Type B pancreatic cell (in vitro differentiated cells): Measurements from ENCODE around the gene GNAT1. TPM values are rescaled to one million over a fixed set of nuclear protein-coding genes. Genes with fewer than 3 reads are reported as not detected.
"Not testable (repeated sequence)": the region's sequence is repeated elsewhere in the genome, so short reads cannot be mapped to it uniquely, and the experiment has no call there.

ENCODE experiments used
- DNase-seq: peaks from one replicate; pipeline ENCODE4 v3.0.0; 2021; ENCODE audit warnings: mixed read lengths; ENCODE audit not compliant: unreplicated experiment; ENCODE audit errors: extremely low spot score
- H3K27ac Mint-ChIP-seq: 2 replicates; pipeline ENCODE4 v1.8.0; 2021; ENCODE audit warnings: mild to moderate bottlenecking, mixed read lengths
- H3K27me3 Mint-ChIP-seq: 2 replicates; pipeline ENCODE4 v1.8.0; 2021; ENCODE audit warnings: mixed read lengths
- H3K36me3 Mint-ChIP-seq: 2 replicates; pipeline ENCODE4 v1.8.0; 2021; ENCODE audit warnings: mixed read lengths
- H3K4me1 Mint-ChIP-seq: one replicate; pipeline ENCODE4 v1.8.0; 2021; ENCODE audit warnings: mixed read lengths; ENCODE audit not compliant: unreplicated experiment
- H3K4me3 Mint-ChIP-seq: 2 replicates; pipeline ENCODE4 v1.8.0; 2021; ENCODE audit warnings: mild to moderate bottlenecking, mixed read lengths
- H3K9me3 Mint-ChIP-seq: 2 replicates; pipeline ENCODE4 v1.8.0; 2021; ENCODE audit warnings: mixed read lengths
- CTCF ChIP-seq: fragments of 200-600 bp; sonication (generic); conservative IDR thresholded peaks from 2 replicates; pipeline ENCODE4 v1.5.0; 2021; ENCODE audit warnings: antibody characterized with exemption, mild to moderate bottlenecking
- total RNA-seq: library from RNA; stranded (reverse); gene quantifications from 2 replicates; pipeline ENCODE4 v1.2.1, GENCODE V29; 2021; ENCODE audit warnings: low replicate concordance

The GNAT1 gene
- total RNA-seq, 1 donor from 2014 or later, result not detected

DNA sequence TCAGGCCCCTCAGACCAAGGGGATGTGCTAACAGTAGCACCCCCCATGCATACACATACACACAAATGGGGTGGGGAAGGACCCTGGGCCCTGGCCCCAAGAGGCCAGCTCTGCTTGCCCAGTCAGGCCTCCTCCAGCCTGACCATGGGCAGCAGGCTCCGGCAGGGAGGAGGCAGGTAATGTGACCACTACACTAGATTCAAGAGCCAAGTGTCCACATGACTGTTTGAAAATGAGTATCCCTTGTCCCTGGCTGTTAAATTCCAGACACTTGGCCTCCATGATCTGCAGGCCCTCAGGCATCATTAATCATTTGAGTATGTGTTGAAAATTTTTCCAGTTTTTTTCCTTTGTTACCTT, 30.7 kb downstream of the GNAT1 start:
- H3K27ac Mint-ChIP-seq, result no peak overlapping the region
- H3K36me3 Mint-ChIP-seq, result no peaks in the 10 kb centered on the region
- H3K4me1 Mint-ChIP-seq, result peaks cover 6% of the 10 kb centered on the region
- DNase-seq, result no peak
- H3K9me3 Mint-ChIP-seq, result no peaks in the 10 kb centered on the region
- no peak overlapping the region for H3K4me3 Mint-ChIP-seq
- peaks cover 13% of the 10 kb centered on the region for H3K27me3 Mint-ChIP-seq
- TF ChIP-seq CTCF, result no peak

GRCh38 chr3:50224639-50225038, 33.2 kb downstream of the GNAT1 start:
- Mint-ChIP-seq H3K27me3 (peaks cover 13% of the 10 kb centered on the region), H3K4me1 (peaks cover 16% of the 10 kb centered on the region), H3K9me3 (no peaks in the 10 kb centered on the region), H3K27ac (peak overlapping the region; percentile 33), H3K36me3 (no peaks in the 10 kb centered on the region), H3K4me3 (no peak overlapping the region)
- TF ChIP-seq CTCF, result no peak
- no peak for DNase-seq

- Mint-ChIP-seq H3K9me3 (no peaks in the 10 kb centered on the region), H3K27ac (peak overlapping the region; percentile 93), H3K4me3 (peak overlapping the region; percentile 92), H3K36me3 (no peaks in the 10 kb centered on the region), H3K27me3 (peaks cover 13% of the 10 kb centered on the region), H3K4me1 (peaks cover 23% of the 10 kb centered on the region)
- no peak for TF ChIP-seq CTCF
- no peak for DNase-seq
These were observed 35.5 kb downstream of the GNAT1 start for GRCh38 chr3:50226888-50227389.

GRCh38 chr3:50227390-50228183, 36.2 kb downstream of the GNAT1 start:
- peak; percentile 95 for TF ChIP-seq CTCF
- H3K4me1 Mint-ChIP-seq, result peaks cover 26% of the 10 kb centered on the region
- peak; percentile 96 for DNase-seq
- H3K27ac Mint-ChIP-seq, result peak overlapping the region; percentile 93
- H3K4me3 Mint-ChIP-seq, result peak overlapping the region; percentile 95
- H3K27me3 Mint-ChIP-seq, result peaks cover 13% of the 10 kb centered on the region
- no peaks in the 10 kb centered on the region for H3K9me3 Mint-ChIP-seq
- H3K36me3 Mint-ChIP-seq, result no peaks in the 10 kb centered on the region

DNA sequence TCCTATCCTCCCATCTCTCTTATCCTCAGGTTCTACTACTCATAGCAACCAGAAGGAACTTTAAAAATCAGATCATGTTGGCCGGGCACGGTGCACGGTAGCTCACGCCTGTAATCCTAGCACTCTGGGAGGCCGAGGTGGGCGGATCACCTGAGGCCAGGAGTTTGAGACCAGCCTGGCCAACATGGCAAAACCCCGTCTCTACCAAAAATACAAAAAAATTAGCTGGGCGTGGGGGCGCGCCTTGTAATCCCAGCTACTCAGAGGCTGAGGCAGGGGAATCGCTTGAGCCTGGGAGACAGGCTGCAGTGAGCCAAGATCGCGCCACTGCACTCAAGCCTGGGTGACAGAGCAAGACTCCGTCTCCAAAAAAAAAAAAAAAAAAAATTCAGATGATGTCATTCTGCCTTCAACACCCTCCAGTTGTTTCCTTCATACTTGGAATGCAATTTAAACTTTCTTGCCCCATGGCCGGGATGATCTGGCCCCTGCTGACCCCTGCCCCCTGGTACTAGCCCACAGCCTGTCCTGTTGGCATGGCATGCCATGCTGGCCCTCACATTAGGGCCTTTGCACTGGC, 36.9 kb downstream of the GNAT1 start:
- not testable (repeated sequence) for H3K9me3 Mint-ChIP-seq, DNase-seq, H3K36me3 Mint-ChIP-seq
- peak overlapping the region; percentile 93 for H3K27ac Mint-ChIP-seq
- peaks cover 33% of the 10 kb centered on the region for H3K4me1 Mint-ChIP-seq
- peaks cover 13% of the 10 kb centered on the region for H3K27me3 Mint-ChIP-seq
- H3K4me3 Mint-ChIP-seq, result peak overlapping the region; percentile 95

GRCh38 chr3:50229490-50229889, 38.1 kb downstream of the GNAT1 start:
- DNase-seq, result no peak
- Mint-ChIP-seq H3K36me3 (no peaks in the 10 kb centered on the region), H3K9me3 (no peaks in the 10 kb centered on the region), H3K4me1 (peaks cover 37% of the 10 kb centered on the region), H3K27me3 (peaks cover 10% of the 10 kb centered on the region), H3K27ac (peak overlapping the region; percentile 93), H3K4me3 (peak overlapping the region; percentile 78)
- TF ChIP-seq CTCF, result no peak
